IMR-90 (cell line): ENCODE results near the gene OR51A4. TPM values are rescaled to one million over a fixed set of nuclear protein-coding genes. Genes with fewer than 3 reads are reported as not detected.

Source experiments
- ATAC-seq: fragments of 200-7000 bp; cut with Tn5 transposase; 2 replicates; pipeline ENCODE4 v1.9.1; 2020; ENCODE audit warnings: low read depth, mild to moderate bottlenecking, moderate library complexity
- BruUV-seq: library from RNA; stranded (reverse); fragments of 400-500 nt; replicated peaks from 2 replicates; lab custom pipeline; 2021; lab: Mats Ljungman, UMichigan
- CTCF ChIA-PET: fragments of 300-600 bp; formaldehyde crosslinking; extraction: SDS; loops from one replicate; lab custom pipeline; 2021; ENCODE audit warnings: antibody characterized with exemption; lab: Yijun Ruan, JAX
- POLR2A ChIA-PET: fragments of 300-600 bp; sonication (Branson Sonifier 250); formaldehyde crosslinking; loops from one replicate; lab custom pipeline; 2022; ENCODE audit warnings: antibody characterized with exemption; ENCODE audit not compliant: unreplicated experiment; lab: Charles Lee
- DNase-seq: peaks from one replicate; pipeline ENCODE4 v3.0.0; 2013
- H2AFZ ChIP-seq: replicated peaks from 2 replicates; pipeline ENCODE3; 2013; ENCODE audit warnings: low read length, mild to moderate bottlenecking; ENCODE audit not compliant: poor library complexity
- H2AK5ac ChIP-seq: 2 replicates; pipeline ENCODE4 v1.6.1; 2013; ENCODE audit warnings: low read depth, low read length, inconsistent platforms
- H2AK9ac ChIP-seq: replicated peaks from 2 replicates; pipeline ENCODE3; 2013; ENCODE audit warnings: mild to moderate bottlenecking, low read depth, low read length, moderate library complexity; ENCODE audit not compliant: poor library complexity
- H2BK120ac ChIP-seq: 2 replicates; pipeline ENCODE4 v1.6.1; 2013; ENCODE audit warnings: low read depth, low read length, inconsistent platforms
- H2BK15ac ChIP-seq: 3 replicates; pipeline ENCODE4 v1.6.1; 2013; ENCODE audit warnings: low read depth, low read length, inconsistent platforms
- H2BK20ac ChIP-seq: 2 replicates; pipeline ENCODE4 v1.6.1; 2013; ENCODE audit warnings: low read depth, mild to moderate bottlenecking, inconsistent platforms, low read length, moderate library complexity
- H2BK5ac ChIP-seq: 2 replicates; pipeline ENCODE4 v1.6.1; 2013; ENCODE audit warnings: mild to moderate bottlenecking, low read depth, low read length, inconsistent platforms; ENCODE audit not compliant: poor library complexity, severe bottlenecking
- H3K14ac ChIP-seq: replicated peaks from 2 replicates; pipeline ENCODE4 v1.6.1; 2013; ENCODE audit warnings: low read depth, low read length, inconsistent platforms
- H3K18ac ChIP-seq: 2 replicates; pipeline ENCODE4 v1.6.1; 2013; ENCODE audit warnings: low read depth, low read length, control low read depth
- H3K23ac ChIP-seq: 2 replicates; pipeline ENCODE4 v1.6.1; 2013; ENCODE audit warnings: low read depth, low read length, inconsistent platforms
- H3K27ac ChIP-seq: 2 replicates; pipeline ENCODE4 v1.5.1; 2013; ENCODE audit warnings: mild to moderate bottlenecking, control low read depth, low read length; ENCODE audit not compliant: insufficient read depth
- H3K27me3 ChIP-seq: 2 replicates; pipeline ENCODE4 v1.6.1; 2013; ENCODE audit warnings: low read length; ENCODE audit not compliant: control insufficient read depth, insufficient read depth
- H3K36me3 ChIP-seq: 2 replicates; pipeline ENCODE4 v1.6.1; 2013; ENCODE audit warnings: low read length, mixed read lengths; ENCODE audit not compliant: control insufficient read depth, insufficient read depth
- H3K4ac ChIP-seq: 2 replicates; pipeline ENCODE4 v1.6.1; 2013; ENCODE audit warnings: low read depth, low read length, inconsistent platforms
- H3K4me1 ChIP-seq: 2 replicates; pipeline ENCODE4 v1.6.1; 2013; ENCODE audit warnings: low read length, mixed read lengths; ENCODE audit not compliant: control insufficient read depth, insufficient read depth
- H3K4me2 ChIP-seq: 2 replicates; pipeline ENCODE4 v1.6.1; 2013; ENCODE audit warnings: low read depth, mild to moderate bottlenecking, control low read depth, low read length, moderate library complexity
- H3K4me3 ChIP-seq: 2 replicates; pipeline ENCODE4 v1.5.1; 2013; ENCODE audit warnings: low read depth, mild to moderate bottlenecking, control low read depth, low read length, moderate library complexity; ENCODE audit not compliant: insufficient read depth
- H3K56ac ChIP-seq: 2 replicates; pipeline ENCODE4 v1.6.1; 2013; ENCODE audit warnings: low read length, inconsistent platforms; ENCODE audit not compliant: insufficient read depth; ENCODE audit errors: extremely low read depth
- H3K79me1 ChIP-seq, 2 experiments: 2 replicates each; pipeline ENCODE4 v1.6.1; 2013; ENCODE audit warnings: low read length in 2 of 2, inconsistent platforms in 1 of 2, low read depth in 1 of 2
- H3K9ac ChIP-seq: 2 replicates; pipeline ENCODE4 v1.6.1; 2013; ENCODE audit warnings: low read depth, low read length, control low read depth
- H3K9me1 ChIP-seq: 2 replicates; pipeline ENCODE4 v1.6.1; 2013; ENCODE audit warnings: low read length, inconsistent platforms; ENCODE audit not compliant: insufficient read depth
- H3K9me3 ChIP-seq: 2 replicates; pipeline ENCODE4 v1.6.1; 2013; ENCODE audit warnings: low read length; ENCODE audit not compliant: control insufficient read depth, insufficient read depth
- H4K20me1 ChIP-seq: 2 replicates; pipeline ENCODE4 v1.6.1; 2013; ENCODE audit warnings: low read length, inconsistent platforms; ENCODE audit not compliant: insufficient read depth
- H4K5ac ChIP-seq: 2 replicates; pipeline ENCODE4 v1.6.1; 2013; ENCODE audit warnings: mild to moderate bottlenecking, low read depth, low read length, control low read depth
- H4K8ac ChIP-seq, 2 experiments: 2 replicates each; pipeline ENCODE4 v1.6.1; 2013; ENCODE audit warnings: low read depth in 2 of 2, low read length in 2 of 2, control low read depth in 1 of 2, inconsistent platforms in 1 of 2
- H4K91ac ChIP-seq: 2 replicates; pipeline ENCODE4 v1.6.1; 2013; ENCODE audit warnings: low read depth, low read length, inconsistent platforms; ENCODE audit not compliant: insufficient read depth
- BHLHE40 ChIP-seq: fragments of 150-350 bp; IDR thresholded peaks from 2 replicates; pipeline ENCODE4 v1.6.1; 2016; ENCODE audit warnings: mild to moderate bottlenecking, low read depth, low read length
- CEBPB ChIP-seq: IDR thresholded peaks from 2 replicates; pipeline ENCODE4 v1.6.1; 2012; ENCODE audit warnings: low read depth, low read length, improper control_type of control experiment
- FOS ChIP-seq: fragments of 150-350 bp; IDR thresholded peaks from 2 replicates; pipeline ENCODE4 v1.6.1; 2016; ENCODE audit warnings: low read depth, low read length
- MAZ ChIP-seq: IDR thresholded peaks from 2 replicates; pipeline ENCODE4 v1.6.1; 2012; ENCODE audit warnings: low read depth, mild to moderate bottlenecking, low read length, improper control_type of control experiment, moderate library complexity, borderline replicate concordance
- MXI1 ChIP-seq: IDR thresholded peaks from 2 replicates; pipeline ENCODE4 v1.6.1; 2012; ENCODE audit warnings: low read depth, mild to moderate bottlenecking, low read length, moderate library complexity, borderline replicate concordance
- NFE2L2 ChIP-seq: fragments of 150-350 bp; IDR thresholded peaks from 2 replicates; pipeline ENCODE4 v1.6.1; 2016; ENCODE audit warnings: low read depth, mild to moderate bottlenecking, low read length
- POLR2A ChIP-seq: IDR thresholded peaks from 2 replicates; pipeline ENCODE4 v1.6.1; 2012; ENCODE audit warnings: mild to moderate bottlenecking, low read depth, low read length
- RAD21 ChIP-seq: IDR thresholded peaks from 2 replicates; pipeline ENCODE4 v1.6.1; 2012; ENCODE audit warnings: low read length, improper control_type of control experiment
- RFX5 ChIP-seq: IDR thresholded peaks from 2 replicates; pipeline ENCODE4 v1.8.0; 2012; ENCODE audit warnings: low read depth, mild to moderate bottlenecking, low read length, moderate library complexity
- WGBS, 2 experiments: methylation state at CpG; one replicate each; pipeline versions ENCODE4 v1.1.5 to v1.1.7; 2013; ENCODE audit warnings: missing lambda C conversion rate in 2 of 2; ENCODE audit not compliant: insufficient read length in 1 of 2; ENCODE audit errors: extremely low coverage in 2 of 2; 5-methylcytosine and 5-hydroxymethylcytosine counted together
- dilution Hi-C: fragments of 300-500 bp; cut with HindIII; formaldehyde crosslinking; loops from one replicate; pipeline ENCODE4 v1.14.3; 2018; ENCODE audit warnings: low sequenced_read_pairs; ENCODE audit not compliant: unreplicated experiment
- in situ Hi-C: fragments of 300-500 bp; cut with MboI; formaldehyde crosslinking; loops from 3 replicates; pipeline ENCODE4 v1.14.3; 2019; ENCODE audit warnings: low sequenced_read_pairs, inconsistent platforms, mixed read lengths
- intact Hi-C: fragments of 100-400 bp; cut with micrococcal nuclease; formaldehyde crosslinking; loops from 2 replicates; pipeline ENCODE4 v1.10.0; 2022
- polyA plus RNA-seq, 3 experiments: library from polyadenylated mRNA; depleted of rRNA; stranded (reverse); fragments of >200 nt; gene quantifications; 2 replicates each; pipeline ENCODE4 v1.2.3, GENCODE V29; 2012; ENCODE audit warnings: low replicate concordance in 1 of 3
- total RNA-seq: library from RNA; depleted of rRNA; stranded (reverse); fragments of >200 nt; gene quantifications from 2 replicates; pipeline ENCODE4 v1.2.3, GENCODE V29; 2012
- TF ChIP-seq, protein P1 (sequence below): fragments of 150-350 bp; IDR thresholded peaks from 2 replicates; pipeline ENCODE4 v1.6.1; 2017; ENCODE audit warnings: mild to moderate bottlenecking, antibody characterized with exemption, low read length, low read depth
- TF ChIP-seq, protein P2 (sequence below): conservative IDR thresholded peaks from 2 replicates; pipeline ENCODE4 v1.5.1; 2012; ENCODE audit warnings: mild to moderate bottlenecking, low read depth, low read length, improper control_type of control experiment

Gene OR51A4
- total and polyA plus RNA-seq, 2 of the 4 experiments (the other 2 are of a cell fraction) = not detected

DNA sequence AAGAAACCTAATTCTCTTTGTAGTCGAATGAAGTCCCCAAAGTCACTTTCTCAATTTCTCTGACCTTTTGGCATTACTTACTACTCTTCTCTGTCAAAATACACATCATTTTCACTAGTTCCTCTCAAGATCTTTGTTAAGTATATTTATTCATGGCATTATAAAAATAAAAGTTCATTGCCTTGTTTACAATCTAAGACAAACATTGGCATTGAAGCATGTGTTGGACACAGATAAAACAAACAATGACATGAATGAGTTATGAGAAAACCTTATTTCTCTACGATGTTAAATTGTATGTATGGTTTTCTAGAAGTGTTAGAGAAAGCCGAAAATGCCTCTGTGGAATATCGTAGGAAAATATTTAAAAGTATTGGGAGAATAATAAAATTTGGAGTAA lies 14.7 kb downstream of the OR51A4 start:
- ChIA-PET POLR2A (no interaction called here), CTCF (interaction anchor here (1.2 kb wide), 1 partner anchor 296 kb away, joined by 3 read pairs; the partner anchor contains the start of gene OR51D1)
- no TSS peak for BruUV-seq
- H2BK20ac ChIP-seq = no peak overlapping the region
- ATAC-seq = no peak
- no peak overlapping the region for H3K4me3 ChIP-seq
- H3K27ac ChIP-seq = no peak overlapping the region
- H2BK5ac ChIP-seq = no peak overlapping the region
- no peak overlapping the region for H3K4ac ChIP-seq
- no peaks in the 10 kb centered on the region for H3K79me1 ChIP-seq
- H2AK5ac ChIP-seq = no peak overlapping the region
- H3K14ac ChIP-seq = no peak overlapping the region
- H4K91ac ChIP-seq = no peak overlapping the region
- no peaks in the 10 kb centered on the region for H3K36me3 ChIP-seq
- intact Hi-C loops = no loop called here
- no peaks in the 10 kb centered on the region for H3K4me1 ChIP-seq
- no peak overlapping the region for H2AFZ ChIP-seq
- TF ChIP-seq BHLHE40 (no peak), MAZ (no peak), FOS (no peak), POLR2A (no peak), RAD21 (no peak), NFE2L2 (no peak), MXI1 (no peak), CEBPB (no peak), RFX5 (no peak)
- TF ChIP-seq, protein P1, sequence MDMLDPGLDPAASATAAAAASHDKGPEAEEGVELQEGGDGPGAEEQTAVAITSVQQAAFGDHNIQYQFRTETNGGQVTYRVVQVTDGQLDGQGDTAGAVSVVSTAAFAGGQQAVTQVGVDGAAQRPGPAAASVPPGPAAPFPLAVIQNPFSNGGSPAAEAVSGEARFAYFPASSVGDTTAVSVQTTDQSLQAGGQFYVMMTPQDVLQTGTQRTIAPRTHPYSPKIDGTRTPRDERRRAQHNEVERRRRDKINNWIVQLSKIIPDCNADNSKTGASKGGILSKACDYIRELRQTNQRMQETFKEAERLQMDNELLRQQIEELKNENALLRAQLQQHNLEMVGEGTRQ = no peak
- TF ChIP-seq, protein P2, sequence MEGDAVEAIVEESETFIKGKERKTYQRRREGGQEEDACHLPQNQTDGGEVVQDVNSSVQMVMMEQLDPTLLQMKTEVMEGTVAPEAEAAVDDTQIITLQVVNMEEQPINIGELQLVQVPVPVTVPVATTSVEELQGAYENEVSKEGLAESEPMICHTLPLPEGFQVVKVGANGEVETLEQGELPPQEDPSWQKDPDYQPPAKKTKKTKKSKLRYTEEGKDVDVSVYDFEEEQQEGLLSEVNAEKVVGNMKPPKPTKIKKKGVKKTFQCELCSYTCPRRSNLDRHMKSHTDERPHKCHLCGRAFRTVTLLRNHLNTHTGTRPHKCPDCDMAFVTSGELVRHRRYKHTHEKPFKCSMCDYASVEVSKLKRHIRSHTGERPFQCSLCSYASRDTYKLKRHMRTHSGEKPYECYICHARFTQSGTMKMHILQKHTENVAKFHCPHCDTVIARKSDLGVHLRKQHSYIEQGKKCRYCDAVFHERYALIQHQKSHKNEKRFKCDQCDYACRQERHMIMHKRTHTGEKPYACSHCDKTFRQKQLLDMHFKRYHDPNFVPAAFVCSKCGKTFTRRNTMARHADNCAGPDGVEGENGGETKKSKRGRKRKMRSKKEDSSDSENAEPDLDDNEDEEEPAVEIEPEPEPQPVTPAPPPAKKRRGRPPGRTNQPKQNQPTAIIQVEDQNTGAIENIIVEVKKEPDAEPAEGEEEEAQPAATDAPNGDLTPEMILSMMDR = no peak
- H4K20me1 ChIP-seq = no peaks in the 10 kb centered on the region
- no peaks in the 10 kb centered on the region for H3K9me1 ChIP-seq
- no peak overlapping the region for H2BK120ac ChIP-seq
- H3K56ac ChIP-seq = no peak overlapping the region
- dilution Hi-C loops = no loop called here
- no peak overlapping the region for H2AK9ac ChIP-seq
- in situ Hi-C loops = no loop called here
- H3K9ac ChIP-seq = no peak overlapping the region
- no peak overlapping the region for H3K18ac ChIP-seq
- H3K4me2 ChIP-seq = no peak overlapping the region
- no peak overlapping the region for H2BK15ac ChIP-seq
- no peak overlapping the region for H4K8ac ChIP-seq
- H4K5ac ChIP-seq = no peak overlapping the region
- WGBS, 2 experiments = 60 to 100% methylated on average over 1 of the region's 4 CpGs
- H3K23ac ChIP-seq = no peak overlapping the region
- H3K27me3 ChIP-seq = no peaks in the 10 kb centered on the region
- no peak for DNase-seq
- no peaks in the 10 kb centered on the region for H3K9me3 ChIP-seq
